A673 (cell line): ENCODE data around the gene MAB21L4.

Source experiments
- EZH2 ChIP-seq: fragments of 200-600 bp; sonication (generic); IDR thresholded peaks from 2 replicates; pipeline ENCODE4 v1.6.1; 2017; ENCODE audit warnings: borderline replicate concordance, low read depth, mild to moderate bottlenecking, mixed read lengths, antibody characterized with exemption, low read length; ENCODE audit not compliant: poor library complexity, severe bottlenecking
- TF ChIP-seq, protein P1 (sequence below): fragments of 300-800, 200-600 bp; sonication (generic); conservative IDR thresholded peaks from 2 replicates; pipeline ENCODE4 v1.5.1; 2017; ENCODE audit warnings: low read depth, mild to moderate bottlenecking, antibody characterized with exemption, low read length, moderate library complexity, mixed read lengths

DNA sequence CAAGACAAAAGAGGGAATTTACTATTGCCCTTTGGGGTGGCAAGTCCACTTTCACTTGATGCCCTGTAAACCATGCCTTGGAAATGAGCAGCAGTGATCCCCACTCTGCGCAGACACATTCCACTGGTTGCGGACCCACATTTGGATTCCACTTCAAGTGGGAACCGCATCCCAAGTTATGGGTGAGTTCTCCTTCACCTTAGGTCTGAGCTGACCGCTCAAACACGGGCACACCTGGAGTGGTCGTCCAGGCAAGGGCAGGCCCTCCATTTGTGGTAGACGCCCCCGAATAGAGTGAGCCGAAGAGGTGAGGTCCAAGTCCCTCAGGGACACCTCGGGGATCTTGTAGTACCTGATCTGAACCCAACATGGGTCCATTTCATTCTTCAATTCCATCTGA lies 37.1 kb downstream of the MAB21L4 start:
- TF ChIP-seq, protein P1, sequence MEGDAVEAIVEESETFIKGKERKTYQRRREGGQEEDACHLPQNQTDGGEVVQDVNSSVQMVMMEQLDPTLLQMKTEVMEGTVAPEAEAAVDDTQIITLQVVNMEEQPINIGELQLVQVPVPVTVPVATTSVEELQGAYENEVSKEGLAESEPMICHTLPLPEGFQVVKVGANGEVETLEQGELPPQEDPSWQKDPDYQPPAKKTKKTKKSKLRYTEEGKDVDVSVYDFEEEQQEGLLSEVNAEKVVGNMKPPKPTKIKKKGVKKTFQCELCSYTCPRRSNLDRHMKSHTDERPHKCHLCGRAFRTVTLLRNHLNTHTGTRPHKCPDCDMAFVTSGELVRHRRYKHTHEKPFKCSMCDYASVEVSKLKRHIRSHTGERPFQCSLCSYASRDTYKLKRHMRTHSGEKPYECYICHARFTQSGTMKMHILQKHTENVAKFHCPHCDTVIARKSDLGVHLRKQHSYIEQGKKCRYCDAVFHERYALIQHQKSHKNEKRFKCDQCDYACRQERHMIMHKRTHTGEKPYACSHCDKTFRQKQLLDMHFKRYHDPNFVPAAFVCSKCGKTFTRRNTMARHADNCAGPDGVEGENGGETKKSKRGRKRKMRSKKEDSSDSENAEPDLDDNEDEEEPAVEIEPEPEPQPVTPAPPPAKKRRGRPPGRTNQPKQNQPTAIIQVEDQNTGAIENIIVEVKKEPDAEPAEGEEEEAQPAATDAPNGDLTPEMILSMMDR: no peak
- no peak for TF ChIP-seq EZH2
